NB4 (cell line): Measurements from ENCODE around the gene ARL6IP6.

Experiments
- CTCF ChIP-seq: IDR thresholded peaks from one replicate; pipeline ENCODE4 v1.5.1; 2012; ENCODE audit warnings: low read depth, low read length
- POLR2A ChIP-seq: IDR thresholded peaks from 2 replicates; pipeline ENCODE4 v1.6.1; 2011; ENCODE audit warnings: mild to moderate bottlenecking; ENCODE audit not compliant: insufficient read length; ENCODE audit errors: extremely low read depth
- TF ChIP-seq, protein P1 (sequence below): IDR thresholded peaks from 2 replicates; pipeline ENCODE4 v1.6.1; 2011; ENCODE audit warnings: low read depth, low read length

DNA sequence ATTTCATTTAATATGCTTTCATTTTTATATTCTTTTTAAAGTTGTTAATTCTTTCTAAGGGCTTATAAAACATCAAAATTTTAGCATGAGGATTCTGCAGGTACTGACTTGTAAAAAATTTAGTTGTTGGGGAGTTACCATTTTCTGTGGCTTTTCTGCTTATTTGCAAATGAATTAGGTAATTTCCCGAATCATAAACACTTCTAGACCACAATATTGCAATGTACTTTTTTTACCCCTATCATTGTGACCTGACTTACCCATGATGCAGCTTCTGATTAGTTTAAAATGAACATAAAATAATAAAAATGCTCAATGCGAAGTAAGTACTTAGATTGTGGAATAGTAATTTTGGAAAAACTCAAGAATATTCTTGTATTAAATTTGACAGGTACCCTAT lies 11.4 kb downstream of the ARL6IP6 start:
- TF ChIP-seq POLR2A (no peak), CTCF (no peak)
- TF ChIP-seq, protein P1, sequence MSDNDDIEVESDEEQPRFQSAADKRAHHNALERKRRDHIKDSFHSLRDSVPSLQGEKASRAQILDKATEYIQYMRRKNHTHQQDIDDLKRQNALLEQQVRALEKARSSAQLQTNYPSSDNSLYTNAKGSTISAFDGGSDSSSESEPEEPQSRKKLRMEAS: no peak
